Ovary (tissue), 3 donors: ENCODE data around the gene CEP152.

Experiments
- EP300 ChIP-seq: sonication (generic); formaldehyde crosslinking; IDR thresholded peaks from one replicate; pipeline ENCODE4 v1.6.1; 2017; ENCODE audit warnings: antibody characterized with exemption
- POLR2A ChIP-seq: fragments of 450-650 bp; IDR thresholded peaks from one replicate; pipeline ENCODE4 v1.6.1; 2017; ENCODE audit warnings: antibody characterized with exemption, mild to moderate bottlenecking, moderate library complexity
- TF ChIP-seq, protein P1 (sequence below), 3 donors: fragments of 450-650 bp in 2 of 3; fragments of 200-600 bp in 1 of 3; IDR thresholded peaks; one replicate each; pipeline versions ENCODE4 v1.5.1 to v1.8.0; 2016 to 2022; ENCODE audit warnings: antibody characterized with exemption in 3 of 3, mild to moderate bottlenecking in 1 of 3
- donor health status: DM: no; HTN: no; CAD: no.

DNA sequence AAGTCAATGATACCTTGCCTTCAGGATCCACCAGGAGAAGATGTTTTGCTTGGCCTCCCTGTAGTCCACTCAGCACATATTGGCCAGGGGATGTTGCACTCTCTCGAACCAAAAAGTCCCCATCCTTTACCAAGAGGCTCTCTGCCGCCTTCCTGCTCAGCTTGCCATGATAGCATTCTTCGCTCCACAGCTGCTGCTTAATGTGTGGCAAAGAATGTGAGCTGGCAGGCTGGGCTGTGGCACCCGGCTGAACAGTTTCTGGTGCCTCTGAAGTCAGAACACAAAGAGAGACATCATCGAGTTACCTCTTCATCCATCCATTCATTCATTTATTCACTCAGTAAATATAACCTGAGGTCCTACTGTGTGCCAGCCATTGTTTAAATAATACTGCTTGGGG, 23.9 kb upstream of the CEP152 start:
- TF ChIP-seq, protein P1, sequence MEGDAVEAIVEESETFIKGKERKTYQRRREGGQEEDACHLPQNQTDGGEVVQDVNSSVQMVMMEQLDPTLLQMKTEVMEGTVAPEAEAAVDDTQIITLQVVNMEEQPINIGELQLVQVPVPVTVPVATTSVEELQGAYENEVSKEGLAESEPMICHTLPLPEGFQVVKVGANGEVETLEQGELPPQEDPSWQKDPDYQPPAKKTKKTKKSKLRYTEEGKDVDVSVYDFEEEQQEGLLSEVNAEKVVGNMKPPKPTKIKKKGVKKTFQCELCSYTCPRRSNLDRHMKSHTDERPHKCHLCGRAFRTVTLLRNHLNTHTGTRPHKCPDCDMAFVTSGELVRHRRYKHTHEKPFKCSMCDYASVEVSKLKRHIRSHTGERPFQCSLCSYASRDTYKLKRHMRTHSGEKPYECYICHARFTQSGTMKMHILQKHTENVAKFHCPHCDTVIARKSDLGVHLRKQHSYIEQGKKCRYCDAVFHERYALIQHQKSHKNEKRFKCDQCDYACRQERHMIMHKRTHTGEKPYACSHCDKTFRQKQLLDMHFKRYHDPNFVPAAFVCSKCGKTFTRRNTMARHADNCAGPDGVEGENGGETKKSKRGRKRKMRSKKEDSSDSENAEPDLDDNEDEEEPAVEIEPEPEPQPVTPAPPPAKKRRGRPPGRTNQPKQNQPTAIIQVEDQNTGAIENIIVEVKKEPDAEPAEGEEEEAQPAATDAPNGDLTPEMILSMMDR (IDR thresholded peaks at IDR 0.05): no peak
- TF ChIP-seq POLR2A (no peak), EP300 (no peak)
